K562 (cell line): ENCODE measurements around the gene GAB2. TPM values are rescaled to one million over a fixed set of nuclear protein-coding genes. Genes with fewer than 3 reads are reported as not detected.
A peak's percentile ranks its signal among the peaks of the same experiment; 100 is the strongest.

Experiments used
- ATF1 ChIP-seq, 2 experiments: fragments of 450-650 bp in 1 of 2; IDR thresholded peaks; 2 replicates each; pipeline ENCODE4 v1.6.1; 2016; ENCODE audit warnings: missing compliant biosample characterization in 1 of 2, missing genetic modification characterization in 1 of 2
- CCNT2 ChIP-seq: IDR thresholded peaks from 2 replicates; pipeline ENCODE4 v1.6.1; 2011; ENCODE audit warnings: borderline replicate concordance, low read depth, mild to moderate bottlenecking, moderate library complexity, mixed read lengths, low read length; ENCODE audit not compliant: insufficient read length; ENCODE audit errors: extremely low read depth
- CREB1 ChIP-seq, 2 experiments: sonication (generic) in 1 of 2; formaldehyde crosslinking in 1 of 2; IDR thresholded peaks; 2 replicates each; pipeline versions ENCODE4 v1.6.1 to v1.8.0; 2012 to 2022; ENCODE audit warnings: inconsistent platforms in 1 of 2, mild to moderate bottlenecking in 1 of 2, missing genetic modification reagents in 1 of 2, moderate library complexity in 1 of 2
- GABPB1 ChIP-seq: sonication (generic); formaldehyde crosslinking; IDR thresholded peaks from 2 replicates; pipeline ENCODE4 v1.8.0; 2022; ENCODE audit warnings: mild to moderate bottlenecking, missing genetic modification reagents
- ID3 ChIP-seq, 2 experiments: fragments of 250-450 bp in 1 of 2; fragments of 450-650 bp in 1 of 2; sonication (Bioruptor Pico) in 1 of 2; IDR thresholded peaks; 2 replicates each; pipeline versions ENCODE4 v1.6.1 to v1.8.0; 2016 to 2021; ENCODE audit warnings: mild to moderate bottlenecking in 2 of 2, moderate library complexity in 2 of 2, missing compliant biosample characterization in 1 of 2, missing genetic modification characterization in 1 of 2
- KAT7 ChIP-seq: sonication (generic); formaldehyde crosslinking; IDR thresholded peaks from 2 replicates; pipeline ENCODE4 v1.8.0; 2022; ENCODE audit warnings: missing genetic modification reagents, mild to moderate bottlenecking, borderline replicate concordance
- KLF6 ChIP-seq: fragments of 250-450 bp; sonication (Bioruptor Pico); IDR thresholded peaks from 2 replicates; pipeline ENCODE4 v1.4.0; 2020; ENCODE audit warnings: mild to moderate bottlenecking, moderate library complexity, borderline replicate concordance
- PHF21A ChIP-seq: fragments of 450-650 bp; IDR thresholded peaks from 2 replicates; pipeline ENCODE4 v1.6.1; 2017; ENCODE audit warnings: low read depth, borderline replicate concordance
- POLR2AphosphoS5 ChIP-seq: IDR thresholded peaks from 2 replicates; pipeline ENCODE4 v1.6.1; 2011; ENCODE audit warnings: mild to moderate bottlenecking, low read depth, low read length, moderate library complexity; ENCODE audit not compliant: control insufficient read depth, insufficient read depth
- RB1 ChIP-seq: fragments of 450-650 bp; IDR thresholded peaks from 2 replicates; pipeline ENCODE4 v1.6.1; 2017; ENCODE audit warnings: low read depth, mild to moderate bottlenecking
- RERE ChIP-seq: sonication (generic); formaldehyde crosslinking; IDR thresholded peaks from 2 replicates; pipeline ENCODE4 v1.8.0; 2023; ENCODE audit warnings: missing genetic modification reagents, mild to moderate bottlenecking, borderline replicate concordance
- SAP30 ChIP-seq: fragments of 200-600 bp; sonication (generic); IDR thresholded peaks from 2 replicates; pipeline ENCODE4 v1.6.1; 2012; ENCODE audit warnings: borderline replicate concordance, low read depth, mild to moderate bottlenecking, moderate library complexity, low read length, control low read depth, inconsistent platforms; ENCODE audit not compliant: insufficient read depth, poor library complexity, severe bottlenecking
- SP1 ChIP-seq: sonication (generic); formaldehyde crosslinking; IDR thresholded peaks from 2 replicates; pipeline ENCODE4 v1.8.1; 2022; ENCODE audit warnings: mild to moderate bottlenecking, missing genetic modification reagents
- TARDBP ChIP-seq: fragments of 450-650 bp; IDR thresholded peaks from 2 replicates; pipeline ENCODE4 v1.6.1; 2016
- polyA plus RNA-seq, 8 experiments: library from polyadenylated mRNA; depleted of rRNA in 4 of 8; stranded (reverse) in 5 of 8; unstranded in 3 of 8; fragments of >200 nt; fragmentation: Nextera tagmentation in 2 of 8; fragmentation: Illumina TruSeq in 1 of 8; extraction: Ambion mirVana in 2 of 8; extraction: Trizol in 1 of 8; gene quantifications; 2 replicates each; pipeline versions ENCODE4 v1.2.1 to v1.2.3, GENCODE V29; 2011 to 2014; ENCODE audit warnings: inconsistent platforms in 1 of 8, missing spikeins in 1 of 8
- total RNA-seq, 7 experiments: library from RNA; depleted of rRNA in 6 of 7; stranded (reverse); fragments of >200 nt in 6 of 7; fragmentation: Illumina TruSeq in 2 of 7; extraction: Trizol in 2 of 7; gene quantifications; 2 replicates each; pipeline versions ENCODE4 v1.2.1 to v1.2.3, GENCODE V29; 2011 to 2021; ENCODE audit warnings: low replicate concordance in 1 of 7
- TF ChIP-seq, protein P1 (sequence below): fragments of 450-650 bp; IDR thresholded peaks from 2 replicates; pipeline ENCODE4 v1.6.1; 2016
- TF ChIP-seq, protein P2 (sequence below): sonication (generic); formaldehyde crosslinking; IDR thresholded peaks from 2 replicates; pipeline ENCODE4 v1.8.0; 2022; ENCODE audit warnings: mild to moderate bottlenecking, missing genetic modification reagents

GAB2 gene
- total and polyA plus RNA-seq, 9 of the 15 experiments (the other 6 are each of a cell fraction or from before 2014, with no cell fraction given) = 2.3 to 35.2 (median 16.1) TPM

DNA sequence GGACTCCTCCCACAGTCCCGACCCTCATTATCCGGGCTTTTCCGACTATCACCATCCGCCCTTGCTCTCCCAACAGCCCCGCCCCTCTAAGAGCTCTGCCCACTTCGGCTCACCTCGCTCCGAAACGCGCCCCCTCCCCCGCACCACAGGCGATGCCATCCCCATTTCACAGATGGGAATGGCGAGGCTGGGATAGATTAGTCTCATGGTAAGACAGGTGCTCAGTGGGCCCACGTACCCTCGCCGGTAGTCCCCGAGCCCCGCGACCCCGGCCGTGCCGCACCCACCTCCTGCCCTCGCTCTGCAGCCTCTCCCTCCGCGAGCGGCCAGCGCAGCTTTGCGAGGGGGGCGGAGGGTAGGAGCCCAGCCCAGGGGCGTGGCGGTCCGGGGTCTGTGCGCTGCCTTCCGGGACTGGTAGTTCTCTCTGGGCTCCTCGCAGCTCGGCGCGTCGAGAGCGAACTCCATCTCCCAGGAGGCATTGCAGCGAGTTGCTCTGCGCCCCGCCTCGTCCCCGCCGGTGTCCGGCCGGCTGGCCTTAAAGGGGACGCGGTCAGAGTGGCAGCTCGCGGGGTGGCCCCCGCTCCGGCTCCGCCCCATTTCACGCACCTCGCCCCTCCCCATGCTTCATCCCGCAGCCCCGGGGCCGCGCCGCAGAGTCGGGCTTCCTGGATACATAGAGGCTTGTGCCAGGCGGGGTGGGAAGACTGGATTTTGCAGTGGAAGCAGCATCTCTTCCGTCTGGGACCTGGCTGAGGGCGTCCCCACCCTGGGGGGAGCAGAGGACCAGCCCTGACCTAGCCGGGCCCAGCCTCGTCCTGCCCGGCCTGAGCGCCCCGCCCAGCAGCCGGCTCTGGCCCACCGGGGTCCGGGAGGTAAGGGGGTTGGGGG is 229.1 kb downstream of the GAB2 start, which contains the start of the genes KCTD21 and USP35 (continued):
- TF ChIP-seq RERE = no peak
- peak; percentile 85 for TF ChIP-seq GABPB1 (CRISPR knock-in tag)
- no peak for TF ChIP-seq KLF6 (CRISPR knock-in tag)
- TF ChIP-seq CREB1 (IDR thresholded peaks at IDR 0.05) = peak; percentile 69
- TF ChIP-seq CREB1 (CRISPR knock-in tag; IDR thresholded peaks at IDR 0.05) = peak; percentile 81; the same call in 1 of the 2 replicates
- peak; percentile 96; the same call in 1 of the 2 replicates for TF ChIP-seq KAT7 (CRISPR knock-in tag)
- TF ChIP-seq ID3 (CRISPR knock-in tag; IDR thresholded peaks at IDR 0.05) = no peak
- TF ChIP-seq ID3 (tag; IDR thresholded peaks at IDR 0.05) = peak; percentile 86
- TF ChIP-seq, protein P1, sequence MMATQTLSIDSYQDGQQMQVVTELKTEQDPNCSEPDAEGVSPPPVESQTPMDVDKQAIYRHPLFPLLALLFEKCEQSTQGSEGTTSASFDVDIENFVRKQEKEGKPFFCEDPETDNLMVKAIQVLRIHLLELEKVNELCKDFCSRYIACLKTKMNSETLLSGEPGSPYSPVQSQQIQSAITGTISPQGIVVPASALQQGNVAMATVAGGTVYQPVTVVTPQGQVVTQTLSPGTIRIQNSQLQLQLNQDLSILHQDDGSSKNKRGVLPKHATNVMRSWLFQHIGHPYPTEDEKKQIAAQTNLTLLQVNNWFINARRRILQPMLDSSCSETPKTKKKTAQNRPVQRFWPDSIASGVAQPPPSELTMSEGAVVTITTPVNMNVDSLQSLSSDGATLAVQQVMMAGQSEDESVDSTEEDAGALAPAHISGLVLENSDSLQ = peak; percentile 91
- TF ChIP-seq TARDBP = 0 out of 2 replicates have a peak, but pooled peaks have one; percentile 38
- no peak for TF ChIP-seq PHF21A
- TF ChIP-seq SP1 = peak; percentile 96
- TF ChIP-seq RB1 = peak; percentile 75; the same call in 1 of the 2 replicates
- TF ChIP-seq CCNT2 = peak; percentile 82
- TF ChIP-seq, protein P2, sequence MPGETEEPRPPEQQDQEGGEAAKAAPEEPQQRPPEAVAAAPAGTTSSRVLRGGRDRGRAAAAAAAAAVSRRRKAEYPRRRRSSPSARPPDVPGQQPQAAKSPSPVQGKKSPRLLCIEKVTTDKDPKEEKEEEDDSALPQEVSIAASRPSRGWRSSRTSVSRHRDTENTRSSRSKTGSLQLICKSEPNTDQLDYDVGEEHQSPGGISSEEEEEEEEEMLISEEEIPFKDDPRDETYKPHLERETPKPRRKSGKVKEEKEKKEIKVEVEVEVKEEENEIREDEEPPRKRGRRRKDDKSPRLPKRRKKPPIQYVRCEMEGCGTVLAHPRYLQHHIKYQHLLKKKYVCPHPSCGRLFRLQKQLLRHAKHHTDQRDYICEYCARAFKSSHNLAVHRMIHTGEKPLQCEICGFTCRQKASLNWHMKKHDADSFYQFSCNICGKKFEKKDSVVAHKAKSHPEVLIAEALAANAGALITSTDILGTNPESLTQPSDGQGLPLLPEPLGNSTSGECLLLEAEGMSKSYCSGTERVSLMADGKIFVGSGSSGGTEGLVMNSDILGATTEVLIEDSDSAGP = peak; percentile 99
- no peak for TF ChIP-seq POLR2AphosphoS5
- no peak for TF ChIP-seq SAP30
- TF ChIP-seq ATF1 (CRISPR knock-in tag; IDR thresholded peaks at IDR 0.05) = no peak
- peak; percentile 85 for TF ChIP-seq ATF1 (tag; IDR thresholded peaks at IDR 0.05)
